Epidermal melanocyte (primary cell): ENCODE data around the gene MED1.
"Not testable (repeated sequence)": the region's sequence is repeated elsewhere in the genome, so short reads cannot be mapped to it uniquely, and the experiment has no call there.

Source experiments
- DNase-seq: peaks from one replicate; pipeline ENCODE4 v3.0.0; 2011; ENCODE audit warnings: low spot score; ENCODE audit not compliant: insufficient read length

MED1 gene

GRCh38 chr17:39450847-39451581, at the start of gene MED1:
TSS of gene MED1 (minus strand) at chr17:39451263. CDS start at chr17:39451062, 201 bp downstream.
- DNase-seq = peak; percentile 96

- DNase-seq = not testable (repeated sequence)
Measured at GRCh38 chr17:39496921-39497320, 45.9 kb upstream of the MED1 start.

GRCh38 chr17:39487946-39488345, 36.9 kb upstream of the MED1 start:
- no peak for DNase-seq

GRCh38 chr17:39487490-39487889, 36.4 kb upstream of the MED1 start:
- not testable (repeated sequence) for DNase-seq

GRCh38 chr17:39486242-39486641, 35.2 kb upstream of the MED1 start:
- no peak for DNase-seq

- no peak for DNase-seq
Measured at GRCh38 chr17:39485555-39485954, 34.5 kb upstream of the MED1 start.

GRCh38 chr17:39484178-39484577, 33.1 kb upstream of the MED1 start:
- no peak for DNase-seq

- DNase-seq = no peak
Measured at GRCh38 chr17:39483506-39483905, 32.4 kb upstream of the MED1 start.

GRCh38 chr17:39479631-39480030, 28.6 kb upstream of the MED1 start:
- not testable (repeated sequence) for DNase-seq

- DNase-seq = no peak
Measured at GRCh38 chr17:39473310-39473709, 22.2 kb upstream of the MED1 start.

- DNase-seq = not testable (repeated sequence)
Measured at GRCh38 chr17:39468610-39469009, 17.5 kb upstream of the MED1 start.

GRCh38 chr17:39464639-39465181, 13.6 kb upstream of the MED1 start:
- DNase-seq = not testable (repeated sequence)

- no peak for DNase-seq
Measured at GRCh38 chr17:39462631-39463375, 11.7 kb upstream of the MED1 start.

GRCh38 chr17:39461926-39462569, 11.0 kb upstream of the MED1 start:
- no peak for DNase-seq

GRCh38 chr17:39461113-39461925, 10.3 kb upstream of the MED1 start, which contains the start of gene CDK12:
TSS of gene CDK12 (plus strand) at chr17:39461486. CDS start at chr17:39462072, 586 bp downstream.
- DNase-seq = peak; percentile 91

- DNase-seq = no peak
Measured at GRCh38 chr17:39455919-39456318, 4.9 kb upstream of the MED1 start.

- no peak for DNase-seq
Measured at GRCh38 chr17:39450051-39450450, 1.0 kb downstream of the MED1 start.

GRCh38 chr17:39447561-39447960, 3.5 kb downstream of the MED1 start:
- no peak for DNase-seq

GRCh38 chr17:39443326-39443725, 7.7 kb downstream of the MED1 start:
- DNase-seq = no peak

- not testable (repeated sequence) for DNase-seq
Measured at GRCh38 chr17:39439868-39440267, 11.2 kb downstream of the MED1 start.

- DNase-seq = no peak
Measured at GRCh38 chr17:39429600-39429999, 21.5 kb downstream of the MED1 start.
